ENCODE data around the gene TWF2.

The TWF2 gene

GRCh38 chr3:52181543-52181942, 57.4 kb downstream of the TWF2 start:
- DNase-seq (ENCODE audit: low spot score) = no peak

Measured in D341Med (cell line).